GM19395 (cell line): ENCODE results near the gene FBN3.
"Not testable (repeated sequence)": the region's sequence is repeated elsewhere in the genome, so short reads cannot be mapped to it uniquely, and the experiment has no call there.

Source experiments
- ATAC-seq: cut with Tn5 transposase; IDR thresholded peaks from one replicate; pipeline ENCODE4 v1.9.1; 2021; ENCODE audit warnings: mild to moderate bottlenecking, moderate library complexity; ENCODE audit not compliant: unreplicated experiment

Gene FBN3

GRCh38 chr19:8064911-8065874, 84.2 kb downstream of the FBN3 start:
- no peak for ATAC-seq

GRCh38 chr19:8057545-8058270, 91.7 kb downstream of the FBN3 start:
- ATAC-seq: no peak

GRCh38 chr19:8056533-8056932, 92.9 kb downstream of the FBN3 start:
- ATAC-seq: no peak

- ATAC-seq: no peak
These were observed 95.2 kb downstream of the FBN3 start for GRCh38 chr19:8054169-8054568.

GRCh38 chr19:8052464-8052859, 96.9 kb downstream of the FBN3 start, which contains the start of gene CCL25:
Gene CCL25, plus strand, starts transcription at chr19:8052760. Its CDS starts 290 bp downstream, at chr19:8053050.
- no peak for ATAC-seq

GRCh38 chr19:8050274-8051096, 98.9 kb downstream of the FBN3 start:
- peak; percentile 84 for ATAC-seq

- no peak for ATAC-seq
These were observed 102.7 kb downstream of the FBN3 start for GRCh38 chr19:8046569-8047165.

GRCh38 chr19:8045872-8046568, 103.4 kb downstream of the FBN3 start:
- no peak for ATAC-seq

- ATAC-seq: no peak
These were observed 105.4 kb downstream of the FBN3 start for GRCh38 chr19:8044018-8044417.

GRCh38 chr19:8042900-8043299, 106.5 kb downstream of the FBN3 start:
- ATAC-seq: no peak

GRCh38 chr19:8041531-8041931, 107.9 kb downstream of the FBN3 start:
- ATAC-seq: no peak

GRCh38 chr19:8039231-8039630, 110.2 kb downstream of the FBN3 start:
- ATAC-seq: no peak

- no peak for ATAC-seq
These were observed 110.6 kb downstream of the FBN3 start for GRCh38 chr19:8038815-8039214.

GRCh38 chr19:8036434-8037099, 112.8 kb downstream of the FBN3 start:
- no peak for ATAC-seq

GRCh38 chr19:8034178-8034525, 115.2 kb downstream of the FBN3 start:
- no peak for ATAC-seq

GRCh38 chr19:8033287-8034177, 115.9 kb downstream of the FBN3 start:
- not testable (repeated sequence) for ATAC-seq

GRCh38 chr19:8030960-8031359, 118.4 kb downstream of the FBN3 start:
- ATAC-seq: no peak

GRCh38 chr19:8028951-8029491, 120.4 kb downstream of the FBN3 start:
- no peak for ATAC-seq
